Gastrocnemius medialis (tissue), 4 donors: Measurements from ENCODE around the gene KIF21B. TPM values are rescaled to one million over a fixed set of nuclear protein-coding genes. Genes with fewer than 3 reads are reported as not detected.

ENCODE experiments used
- ATAC-seq, 2 donors: fragments of 150-250 bp; one replicate each; pipeline ENCODE4 v1.9.1; 2016
- DNase-seq, 2 donors: peaks; one replicate each; pipeline ENCODE4 v3.0.0-alpha.2; 2019
- H3K27ac ChIP-seq, 4 donors: fragments of 200-600 bp; sonication (generic); 1 replicate in 1 of 4; 2 replicates in 3 of 4; pipeline ENCODE4 v1.5.1; 2016 to 2018; ENCODE audit warnings: mild to moderate bottlenecking in 2 of 4, moderate library complexity in 1 of 4
- H3K27me3 ChIP-seq, 3 donors: fragments of 200-600 bp; sonication (generic) in 2 of 3; 1 replicate in 1 of 3; 2 replicates in 2 of 3; pipeline versions ENCODE4 v1.5.1 to v1.6.0; 2016 to 2019; ENCODE audit warnings: mild to moderate bottlenecking in 1 of 3, moderate library complexity in 1 of 3
- H3K36me3 ChIP-seq, 2 donors: fragments of 200-600 bp; sonication (generic) in 1 of 2; one replicate each; pipeline ENCODE4 v1.5.1; 2017 to 2018
- H3K4me1 ChIP-seq, 2 donors: fragments of 200-600 bp; sonication (generic) in 1 of 2; one replicate each; pipeline ENCODE4 v1.5.1; 2016 to 2017; ENCODE audit warnings: mild to moderate bottlenecking in 2 of 2
- H3K4me3 ChIP-seq, 4 donors: fragments of 200-600 bp; sonication (generic) in 3 of 4; 1 replicate in 1 of 4; 2 replicates in 3 of 4; pipeline ENCODE4 v1.5.1; 2016 to 2019; ENCODE audit warnings: mild to moderate bottlenecking in 2 of 4
- H3K9me3 ChIP-seq, 3 donors: fragments of 200-600 bp; sonication (generic) in 2 of 3; 1 replicate in 1 of 3; 2 replicates in 2 of 3; pipeline ENCODE4 v1.5.1; 2016 to 2019
- POLR2A ChIP-seq, 2 donors: fragments of 450-650 bp; IDR thresholded peaks; one replicate each; pipeline ENCODE4 v1.6.1; 2017; ENCODE audit warnings: antibody characterized with exemption in 2 of 2, mild to moderate bottlenecking in 2 of 2, moderate library complexity in 2 of 2
- in situ Hi-C, 4 donors: fragments of 200-750 bp; cut with MboI; loops; one replicate each; pipeline versions ENCODE4 v1.15.0 to v1.8.0; 2017; ENCODE audit warnings: low sequenced_read_pairs in 4 of 4
- intact Hi-C: fragments of 100-400 bp; cut with DNase I; formaldehyde crosslinking; loops from one replicate; pipeline ENCODE4 v1.15.1; 2023; ENCODE audit warnings: low total_unique reads
- total RNA-seq, 4 donors: library from RNA; depleted of rRNA; stranded (reverse); fragments of >200 nt; gene quantifications; one replicate each; pipeline versions ENCODE4 v1.1.0 to v1.2.3, GENCODE V29; 2016
- TF ChIP-seq, protein P1 (sequence below), 5 experiments: fragments of 450-650 bp in 3 of 5; fragments of 200-600 bp in 2 of 5; sonication (generic) in 2 of 5; IDR thresholded peaks in 4 of 5; conservative IDR thresholded peaks in 1 of 5; 1 replicate in 4 of 5; 2 replicates in 1 of 5; pipeline ENCODE4 v1.5.1; 2016 to 2019; ENCODE audit warnings: antibody characterized with exemption in 5 of 5, mild to moderate bottlenecking in 3 of 5, moderate library complexity in 3 of 5

KIF21B gene
- total RNA-seq, 4 donors from 2014 or later, result 0.23 to 0.49 (median 0.36) TPM

- no peak for ATAC-seq
- in situ Hi-C loops (no loop called here), intact Hi-C loops (no loop called here)
- H3K9me3 ChIP-seq, result no peaks in the 10 kb centered on the region
- H3K27ac ChIP-seq, result peak overlapping the region in 3 of 4 donors; percentile 11 to 77 (median 61)
- DNase-seq, result no peak
- no peak overlapping the region for H3K4me3 ChIP-seq
- peaks cover 0 to 9% of the 10 kb centered on the region in 2 donors for H3K4me1 ChIP-seq
- no peaks in the 10 kb centered on the region for H3K27me3 ChIP-seq
- TF ChIP-seq POLR2A (IDR thresholded peaks at IDR 0.05), result no peak
- TF ChIP-seq, protein P1, sequence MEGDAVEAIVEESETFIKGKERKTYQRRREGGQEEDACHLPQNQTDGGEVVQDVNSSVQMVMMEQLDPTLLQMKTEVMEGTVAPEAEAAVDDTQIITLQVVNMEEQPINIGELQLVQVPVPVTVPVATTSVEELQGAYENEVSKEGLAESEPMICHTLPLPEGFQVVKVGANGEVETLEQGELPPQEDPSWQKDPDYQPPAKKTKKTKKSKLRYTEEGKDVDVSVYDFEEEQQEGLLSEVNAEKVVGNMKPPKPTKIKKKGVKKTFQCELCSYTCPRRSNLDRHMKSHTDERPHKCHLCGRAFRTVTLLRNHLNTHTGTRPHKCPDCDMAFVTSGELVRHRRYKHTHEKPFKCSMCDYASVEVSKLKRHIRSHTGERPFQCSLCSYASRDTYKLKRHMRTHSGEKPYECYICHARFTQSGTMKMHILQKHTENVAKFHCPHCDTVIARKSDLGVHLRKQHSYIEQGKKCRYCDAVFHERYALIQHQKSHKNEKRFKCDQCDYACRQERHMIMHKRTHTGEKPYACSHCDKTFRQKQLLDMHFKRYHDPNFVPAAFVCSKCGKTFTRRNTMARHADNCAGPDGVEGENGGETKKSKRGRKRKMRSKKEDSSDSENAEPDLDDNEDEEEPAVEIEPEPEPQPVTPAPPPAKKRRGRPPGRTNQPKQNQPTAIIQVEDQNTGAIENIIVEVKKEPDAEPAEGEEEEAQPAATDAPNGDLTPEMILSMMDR (IDR thresholded peaks at IDR 0.05 in 4 of 5, conservative IDR thresholded peaks at IDR 0.05 in 1 of 5), result no peak
- peaks cover 0 to 37% of the 10 kb centered on the region in 2 donors for H3K36me3 ChIP-seq
Measured at GRCh38 chr1:201059401-201059800, 35.9 kb upstream of the KIF21B start.

DNA sequence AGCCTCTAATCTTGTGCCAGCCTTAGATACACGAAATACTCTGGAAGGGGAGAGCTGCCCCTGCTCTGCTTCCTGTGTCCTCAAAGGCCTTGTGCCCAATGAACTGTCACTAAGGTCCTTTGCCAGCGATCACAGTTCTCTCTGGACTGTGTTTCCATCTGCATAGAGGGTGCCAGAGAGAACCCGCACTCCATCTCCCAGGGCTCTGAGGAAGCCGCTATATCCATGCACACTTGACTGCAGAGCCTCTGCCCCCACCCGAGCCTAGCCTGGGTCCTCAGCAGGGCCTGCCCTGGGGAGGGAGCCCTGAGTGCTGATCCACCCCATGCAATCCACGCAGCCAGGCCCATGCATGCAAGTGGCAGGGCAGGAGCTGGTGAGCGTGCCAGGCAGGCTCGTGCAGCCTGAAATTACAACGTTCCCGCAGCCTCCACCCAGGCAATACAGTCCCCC is 30.6 kb upstream of the KIF21B start:
- H3K27me3 ChIP-seq, result no peaks in the 10 kb centered on the region
- intact Hi-C loops (no loop called here), in situ Hi-C loops (no loop called here)
- peak overlapping the region in 1 of 4 donors; percentile 18 for H3K27ac ChIP-seq
- H3K4me1 ChIP-seq, result no peaks in the 10 kb centered on the region
- ATAC-seq (no peak), DNase-seq (no peak)
- TF ChIP-seq, protein P1 (IDR thresholded peaks at IDR 0.05 in 4 of 5, conservative IDR thresholded peaks at IDR 0.05 in 1 of 5), result no peak
- no peak for TF ChIP-seq POLR2A (IDR thresholded peaks at IDR 0.05)
- no peak overlapping the region for H3K4me3 ChIP-seq
- H3K36me3 ChIP-seq, result peaks cover 0 to 64% of the 10 kb centered on the region in 2 donors
- H3K9me3 ChIP-seq, result no peaks in the 10 kb centered on the region

DNA sequence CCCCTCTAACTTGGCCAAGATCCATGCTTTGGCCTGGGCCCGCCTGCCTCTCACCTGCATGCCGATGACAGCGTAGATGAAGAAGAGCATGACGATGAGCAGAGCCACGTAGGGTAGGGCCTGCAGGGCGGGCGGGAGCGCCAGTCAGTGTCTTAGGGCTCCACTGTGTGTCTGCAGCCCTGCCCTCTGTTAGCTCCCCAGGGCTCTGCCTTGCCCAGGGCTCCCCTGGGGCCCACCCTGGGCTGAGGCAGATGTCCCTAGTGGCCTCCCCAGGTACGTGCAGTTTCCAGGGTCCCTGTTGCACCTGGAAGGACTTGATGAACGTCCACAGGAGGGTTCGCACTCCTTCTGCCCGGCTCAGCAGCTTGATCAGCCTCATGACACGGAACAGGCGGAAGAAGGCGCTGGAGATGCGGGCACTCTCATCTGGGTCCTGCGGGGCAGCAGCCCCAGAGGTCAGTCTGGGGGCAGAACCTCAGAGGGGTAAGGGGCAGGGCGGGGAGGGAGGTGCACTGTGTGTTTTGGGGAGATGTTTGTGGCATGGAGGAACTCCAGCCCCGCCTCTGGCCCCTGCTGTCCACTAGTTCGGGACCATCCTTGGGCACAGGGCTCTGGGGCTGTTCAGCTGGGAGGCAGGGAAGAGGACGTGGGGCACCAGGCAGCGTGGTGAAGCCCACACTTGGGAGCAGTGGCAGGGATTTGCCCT is 29.8 kb upstream of the KIF21B start:
- no peak for ATAC-seq
- intact Hi-C loops, result no loop called here
- TF ChIP-seq POLR2A (IDR thresholded peaks at IDR 0.05), result no peak
- TF ChIP-seq, protein P1 (IDR thresholded peaks at IDR 0.05 in 4 of 5, conservative IDR thresholded peaks at IDR 0.05 in 1 of 5), result no peak
- H3K36me3 ChIP-seq, result peaks cover 0 to 59% of the 10 kb centered on the region in 2 donors
- no peak overlapping the region for H3K4me3 ChIP-seq
- no peaks in the 10 kb centered on the region for H3K27me3 ChIP-seq
- H3K27ac ChIP-seq, result peak overlapping the region in 1 of 4 donors; percentile 34
- H3K9me3 ChIP-seq, result no peaks in the 10 kb centered on the region
- no peak for DNase-seq
- in situ Hi-C loops, result no loop called here
- H3K4me1 ChIP-seq, result no peaks in the 10 kb centered on the region

- Histone ChIP-seq H3K36me3 (peaks cover 0 to 44% of the 10 kb centered on the region in 2 donors), H3K9me3 (no peaks in the 10 kb centered on the region), H3K27ac (no peak overlapping the region), H3K4me1 (no peaks in the 10 kb centered on the region), H3K4me3 (no peak overlapping the region), H3K27me3 (no peaks in the 10 kb centered on the region)
- TF ChIP-seq, protein P1 (IDR thresholded peaks at IDR 0.05 in 4 of 5, conservative IDR thresholded peaks at IDR 0.05 in 1 of 5), result no peak
- no peak for TF ChIP-seq POLR2A (IDR thresholded peaks at IDR 0.05)
- intact Hi-C loops, result no loop called here
- no peak for DNase-seq
- in situ Hi-C loops, result no loop called here
- ATAC-seq, result no peak
Measured at GRCh38 chr1:201051399-201051798, 27.9 kb upstream of the KIF21B start.
